OCI-LY1 (cell line): ENCODE results near the gene WNT11.

Experiments
- CTCF ChIP-seq: fragments of 200-600 bp; sonication (generic), shearing (Covaris generic); IDR thresholded peaks from 2 replicates; pipeline ENCODE4 v1.5.1; 2017; ENCODE audit warnings: mild to moderate bottlenecking, antibody characterized with exemption, low read length, moderate library complexity, mixed read lengths
- EZH2 ChIP-seq: fragments of 200-600 bp; sonication (generic), shearing (Covaris generic); IDR thresholded peaks from 2 replicates; pipeline ENCODE4 v1.8.0; 2017; ENCODE audit warnings: borderline replicate concordance, mixed run types, mild to moderate bottlenecking, antibody characterized with exemption, low read length, moderate library complexity, mixed read lengths

DNA sequence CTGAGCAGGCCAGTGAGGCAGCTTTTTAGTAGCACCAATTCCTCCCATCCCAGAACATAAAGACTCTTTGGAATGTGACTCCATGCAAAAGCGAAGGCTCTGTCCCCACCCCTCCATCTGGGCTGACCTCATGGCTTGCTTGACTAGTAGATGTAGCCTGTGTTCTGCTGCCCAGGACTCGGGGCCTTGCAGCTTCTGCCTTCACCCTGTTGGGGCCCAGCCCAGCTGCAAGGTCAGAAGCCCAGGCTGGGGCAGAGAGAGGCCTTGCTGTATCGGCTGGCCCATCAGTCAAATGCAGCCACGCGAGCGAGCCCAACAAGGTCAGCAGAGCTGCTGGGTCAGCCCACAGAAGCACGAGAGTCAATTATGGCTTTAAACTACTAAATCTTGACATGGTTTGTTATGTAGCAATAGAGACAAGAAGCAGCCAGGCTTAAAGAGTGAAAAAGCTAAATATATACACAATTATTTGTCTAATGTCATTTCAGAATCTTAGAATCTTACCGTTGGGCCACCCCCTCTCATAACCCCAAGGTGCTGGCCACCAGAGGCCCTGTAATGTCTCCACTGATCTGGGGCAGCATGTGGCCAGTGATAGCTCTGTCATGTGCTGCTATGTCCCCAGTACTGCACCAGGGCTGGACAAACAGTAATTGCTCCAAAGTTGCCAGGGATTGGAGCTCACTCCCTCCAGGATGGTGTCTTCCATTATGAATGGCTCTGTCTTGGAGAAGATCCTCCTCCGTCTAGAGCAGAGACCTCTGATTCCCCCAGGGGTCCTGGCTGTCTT, 10.4 kb upstream of the WNT11 start:
- TF ChIP-seq CTCF (no peak), EZH2 (no peak)
